LHCN-M2 (cell line): Measurements from ENCODE around the gene SLC26A3. TPM values are rescaled to one million over a fixed set of nuclear protein-coding genes. Genes with fewer than 3 reads are reported as not detected.
A peak's percentile ranks its signal among the peaks of the same experiment; 100 is the strongest.

Experiments used
- DNase-seq: peaks from one replicate; pipeline ENCODE4 v3.0.0-alpha.2; 2012; ENCODE audit warnings: low read depth
- total RNA-seq: library from RNA; depleted of rRNA; stranded (reverse); fragments of >200 nt; gene quantifications from 2 replicates; pipeline ENCODE4 v1.2.3, GENCODE V29; 2014

SLC26A3 gene
- total RNA-seq, 1 experiment from 2014 or later: not detected

- peak; percentile 8 for DNase-seq
Measured at GRCh38 chr7:107816011-107816566, 13.1 kb upstream of the SLC26A3 start.

DNA sequence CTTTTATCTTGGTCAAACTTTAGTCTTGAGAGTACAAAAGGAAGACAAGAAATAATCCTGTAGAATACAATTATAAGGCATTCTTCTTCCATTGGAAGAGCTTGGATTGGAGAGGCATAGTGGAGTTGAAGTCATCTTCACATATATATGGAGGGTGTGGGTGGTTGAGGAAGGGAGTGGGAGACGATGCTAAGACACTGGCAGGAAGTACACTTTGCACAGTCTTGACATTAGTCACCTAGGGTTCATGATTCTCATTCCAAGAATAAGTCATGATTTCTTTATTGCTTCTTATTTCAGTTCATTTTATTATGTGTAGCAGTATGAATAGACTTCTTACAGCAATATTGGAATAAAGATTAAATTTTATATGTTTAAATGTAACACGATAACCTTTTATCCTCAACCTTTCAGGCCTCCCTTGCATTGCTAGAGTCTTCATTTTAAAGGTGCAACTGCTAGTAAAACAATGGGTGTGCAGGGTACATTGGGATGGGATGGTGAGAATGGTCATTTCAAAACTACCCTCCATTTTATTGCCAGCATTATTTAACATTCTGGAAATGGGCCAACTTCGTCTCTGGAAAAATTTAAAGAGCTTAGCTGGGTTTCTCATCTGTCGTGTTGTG is 12.3 kb upstream of the SLC26A3 start:
- DNase-seq: no peak

- no peak for DNase-seq
Measured at GRCh38 chr7:107813524-107813923, 10.5 kb upstream of the SLC26A3 start.

- DNase-seq: no peak
Measured at GRCh38 chr7:107811934-107812333, 8.9 kb upstream of the SLC26A3 start.

DNA sequence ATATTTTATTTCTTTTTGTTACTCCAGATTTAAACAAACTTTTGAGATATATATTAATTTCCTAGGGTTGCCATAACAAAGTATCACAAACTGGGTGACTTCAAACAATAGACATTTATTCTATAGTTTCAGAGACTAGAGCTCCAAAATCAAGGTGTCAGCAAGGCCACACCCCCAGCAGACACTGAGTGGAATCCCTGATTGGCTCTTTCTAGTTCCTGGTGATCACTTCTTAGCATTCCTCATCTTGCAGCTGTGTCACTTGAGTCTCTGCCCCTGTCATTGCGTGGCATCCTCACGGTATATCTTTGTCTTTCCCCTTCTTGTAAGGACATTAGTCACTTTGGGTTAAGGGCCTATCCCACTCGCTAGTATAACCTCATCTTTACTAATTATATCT is 7.6 kb upstream of the SLC26A3 start:
- DNase-seq: no peak

- DNase-seq: no peak
Measured at GRCh38 chr7:107809179-107809578, 6.2 kb upstream of the SLC26A3 start.

- no peak for DNase-seq
Measured at GRCh38 chr7:107799647-107800264, 3.3 kb downstream of the SLC26A3 start.

- no peak for DNase-seq
Measured at GRCh38 chr7:107792364-107792763, 10.7 kb downstream of the SLC26A3 start.

DNA sequence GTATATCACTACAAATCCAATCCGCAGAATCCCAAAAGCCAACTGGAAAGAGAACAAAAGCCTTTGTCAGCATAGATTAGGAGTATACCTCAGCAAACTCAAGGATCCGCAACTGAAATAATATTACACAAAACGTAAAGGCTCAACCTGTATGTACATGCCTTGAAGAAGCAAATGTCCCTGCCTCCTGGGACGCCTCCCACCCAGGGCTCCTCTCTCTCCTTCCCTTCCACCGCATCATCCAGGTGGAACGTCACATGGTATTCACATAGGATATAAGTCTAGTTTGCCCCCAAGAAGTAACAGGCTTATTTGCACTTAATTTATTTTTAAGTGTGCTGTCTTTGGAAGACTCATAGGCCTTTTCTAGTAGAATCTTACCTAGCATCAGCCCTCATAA is 13.4 kb downstream of the SLC26A3 start:
- DNase-seq: no peak

- no peak for DNase-seq
Measured at GRCh38 chr7:107788662-107789061, 14.4 kb downstream of the SLC26A3 start.

DNA sequence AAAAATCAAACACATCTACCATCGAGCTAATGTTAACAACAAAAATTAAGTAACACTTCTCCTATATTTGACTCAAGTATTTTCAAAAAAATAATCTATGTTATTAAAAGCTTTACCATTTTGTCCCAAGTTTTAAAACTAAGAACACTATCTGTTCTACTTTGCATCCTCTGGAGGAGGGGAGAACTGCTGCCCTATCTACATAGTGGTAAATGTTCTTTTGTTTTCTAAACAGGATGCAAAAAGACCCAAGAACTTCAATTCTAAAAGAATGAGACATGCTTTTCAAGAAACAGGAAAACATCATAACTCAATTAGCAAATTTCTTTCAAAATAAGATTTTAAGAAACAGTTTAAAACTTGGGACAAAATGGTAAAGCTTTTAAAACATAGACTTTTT is 14.8 kb downstream of the SLC26A3 start:
- DNase-seq: no peak

- DNase-seq: no peak
Measured at GRCh38 chr7:107785926-107786325, 17.1 kb downstream of the SLC26A3 start.

- no peak for DNase-seq
Measured at GRCh38 chr7:107785170-107785569, 17.9 kb downstream of the SLC26A3 start.

GRCh38 chr7:107783648-107784047 is 19.4 kb downstream of the SLC26A3 start:
- DNase-seq: no peak

DNA sequence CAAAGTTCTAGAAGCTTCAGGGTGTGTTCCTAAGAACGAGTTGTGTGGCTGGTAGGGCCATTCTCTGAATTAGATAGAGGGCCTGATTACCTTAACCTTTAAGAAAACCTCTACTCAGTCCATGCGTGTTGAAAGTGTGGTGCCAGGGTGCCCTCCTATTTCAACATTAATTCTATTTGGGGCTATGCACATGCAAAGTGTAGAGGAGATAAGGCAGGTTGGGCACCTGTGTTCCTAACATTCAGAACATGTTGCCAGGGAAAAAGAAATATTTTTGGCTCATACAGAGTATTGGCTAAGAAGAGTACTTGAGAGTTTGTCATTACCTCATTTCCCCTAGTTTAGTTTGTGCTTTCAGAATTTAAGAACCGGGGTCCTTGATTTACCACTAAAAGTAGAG is 20.6 kb downstream of the SLC26A3 start:
- no peak for DNase-seq

GRCh38 chr7:107779647-107780099 is 23.4 kb downstream of the SLC26A3 start:
- DNase-seq: no peak

GRCh38 chr7:107778283-107778682 is 24.7 kb downstream of the SLC26A3 start:
- DNase-seq: no peak

DNA sequence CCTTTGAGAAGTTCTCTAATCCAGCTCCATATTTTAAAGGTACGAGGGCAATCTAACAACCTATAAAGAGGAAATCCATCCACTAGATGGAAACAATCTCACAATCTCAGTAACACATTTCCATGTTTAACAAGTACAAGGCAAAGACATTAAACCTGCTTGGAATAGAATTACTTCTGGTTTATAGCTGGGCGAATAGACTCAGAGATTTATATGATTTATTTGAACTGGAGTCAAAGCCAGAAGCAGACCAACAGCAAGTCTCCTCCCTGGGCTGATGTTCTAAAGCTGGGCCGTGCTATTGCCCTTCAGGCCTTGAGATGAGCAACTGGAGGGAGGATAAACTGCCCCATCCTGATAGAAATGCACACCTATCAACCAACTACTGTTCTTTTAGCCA is 25.3 kb downstream of the SLC26A3 start:
- no peak for DNase-seq

- no peak for DNase-seq
Measured at GRCh38 chr7:107773027-107773426, 30.0 kb downstream of the SLC26A3 start.

- no peak for DNase-seq
Measured at GRCh38 chr7:107768263-107768662, 34.8 kb downstream of the SLC26A3 start.

DNA sequence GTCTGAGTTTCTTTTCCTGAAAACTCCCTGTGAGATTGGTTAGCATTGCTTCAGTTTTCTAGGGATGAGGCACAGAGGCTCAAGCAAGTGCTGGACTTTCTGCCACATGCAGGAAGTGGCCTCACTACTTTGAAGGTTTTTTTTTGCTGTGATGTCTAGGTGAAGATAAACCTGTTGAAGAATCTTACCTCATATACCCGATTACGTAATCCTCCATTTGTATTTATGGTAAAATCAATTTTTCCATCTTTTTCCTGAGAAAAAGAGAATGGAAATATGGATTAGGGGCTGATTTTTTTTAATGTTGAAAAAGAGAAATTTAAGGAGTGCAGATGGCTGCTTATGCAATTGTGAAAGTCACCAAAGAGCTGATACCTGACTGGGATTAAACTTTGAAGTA is 35.6 kb downstream of the SLC26A3 start:
- no peak for DNase-seq

DNA sequence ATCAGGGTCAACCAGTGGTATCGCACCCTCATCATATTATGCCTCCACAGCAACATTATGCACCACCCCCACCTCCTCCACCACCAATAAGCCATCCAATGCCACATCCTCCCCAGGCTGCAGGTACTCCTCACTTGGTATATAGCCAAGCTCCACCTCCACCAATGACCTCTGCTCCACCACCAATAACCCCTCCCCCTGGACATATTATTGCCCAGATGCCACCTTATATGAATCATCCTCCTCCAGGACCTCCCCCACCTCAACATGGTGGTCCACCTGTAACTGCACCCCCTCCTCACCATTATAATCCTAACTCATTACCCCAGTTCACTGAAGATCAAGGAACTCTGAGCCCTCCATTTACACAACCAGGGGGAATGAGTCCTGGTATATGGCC is 44.4 kb downstream of the SLC26A3 start:
- DNase-seq: no peak

DNA sequence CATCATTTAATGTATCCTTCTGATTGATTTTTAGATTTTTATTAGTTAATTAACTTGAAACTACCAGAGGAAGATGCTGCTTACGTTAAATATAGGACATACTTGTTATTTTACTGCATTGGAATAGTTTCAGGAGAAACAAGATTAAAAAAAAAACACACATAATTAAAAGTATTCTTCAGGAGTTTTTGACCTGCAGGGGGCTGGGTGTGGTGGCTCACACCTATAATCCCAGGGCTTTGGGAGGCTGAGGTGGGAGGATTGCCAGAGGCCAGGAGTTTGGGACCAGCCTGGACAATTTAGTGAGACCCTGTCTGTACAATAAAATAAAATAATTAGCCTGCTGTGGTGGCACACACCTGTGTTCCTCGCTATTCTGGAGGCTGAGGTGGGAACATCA is 48.4 kb downstream of the SLC26A3 start:
- no peak for DNase-seq
